Stimulated activated CD8-positive, alpha-beta memory T cell treated with anti-CD3 and anti-CD28 coated beads, Interleukin-4, amount 100 ng/mL, for 4 hours (primary cell): ENCODE results near the gene MUC2.

ENCODE experiments used
- DNase-seq, 2 donors: peaks; one replicate each; pipeline ENCODE4 v3.0.0-alpha.2; 2020; ENCODE audit warnings: low read depth in 2 of 2, low spot score in 1 of 2

MUC2 gene

GRCh38 chr11:1070594-1071462, 3.8 kb upstream of the MUC2 start:
- no peak for DNase-seq

GRCh38 chr11:1071571-1072115, 3.0 kb upstream of the MUC2 start:
- DNase-seq: no peak

- DNase-seq: no peak
These were observed 2.4 kb upstream of the MUC2 start for GRCh38 chr11:1072116-1072820.

GRCh38 chr11:1072821-1073231, 1.8 kb upstream of the MUC2 start:
- DNase-seq: no peak

GRCh38 chr11:1073261-1073724, 1.4 kb upstream of the MUC2 start:
- DNase-seq: no peak

GRCh38 chr11:1073851-1074243, 827 bp upstream of the MUC2 start:
- no peak for DNase-seq

- DNase-seq: no peak
These were observed 752 bp downstream of the MUC2 start for GRCh38 chr11:1075341-1075911.

GRCh38 chr11:1076061-1076665, 1.5 kb downstream of the MUC2 start:
- DNase-seq: no peak

- DNase-seq: no peak
These were observed 2.4 kb downstream of the MUC2 start for GRCh38 chr11:1077033-1077416.

- DNase-seq: no peak
These were observed 2.9 kb downstream of the MUC2 start for GRCh38 chr11:1077417-1078119.

GRCh38 chr11:1078191-1078601, 3.5 kb downstream of the MUC2 start:
- no peak for DNase-seq

GRCh38 chr11:1081601-1082311, 7.1 kb downstream of the MUC2 start:
- no peak for DNase-seq

- DNase-seq: no peak
These were observed 7.7 kb downstream of the MUC2 start for GRCh38 chr11:1082346-1082727.

- DNase-seq: no peak
These were observed 8.3 kb downstream of the MUC2 start for GRCh38 chr11:1082728-1083620.

- DNase-seq: no peak
These were observed 9.2 kb downstream of the MUC2 start for GRCh38 chr11:1083621-1084551.

- DNase-seq: no peak
These were observed 10.1 kb downstream of the MUC2 start for GRCh38 chr11:1084561-1085439.
